IMR-90 (cell line): Measurements from ENCODE around the gene STX1B. TPM values are rescaled to one million over a fixed set of nuclear protein-coding genes. Genes with fewer than 3 reads are reported as not detected.

Experiments
- ATAC-seq: fragments of 200-7000 bp; cut with Tn5 transposase; 2 replicates; pipeline ENCODE4 v1.9.1; 2020; ENCODE audit warnings: low read depth, mild to moderate bottlenecking, moderate library complexity
- BruUV-seq: library from RNA; stranded (reverse); fragments of 400-500 nt; replicated peaks from 2 replicates; lab custom pipeline; 2021; lab: Mats Ljungman, UMichigan
- CTCF ChIA-PET: fragments of 300-600 bp; formaldehyde crosslinking; extraction: SDS; loops from one replicate; lab custom pipeline; 2021; ENCODE audit warnings: antibody characterized with exemption; lab: Yijun Ruan, JAX
- POLR2A ChIA-PET: fragments of 300-600 bp; sonication (Branson Sonifier 250); formaldehyde crosslinking; loops from one replicate; lab custom pipeline; 2022; ENCODE audit warnings: antibody characterized with exemption; ENCODE audit not compliant: unreplicated experiment; lab: Charles Lee
- DNase-seq: peaks from one replicate; pipeline ENCODE4 v3.0.0; 2013
- H2AFZ ChIP-seq: replicated peaks from 2 replicates; pipeline ENCODE3; 2013; ENCODE audit warnings: low read length, mild to moderate bottlenecking; ENCODE audit not compliant: poor library complexity
- H2AK5ac ChIP-seq: 2 replicates; pipeline ENCODE4 v1.6.1; 2013; ENCODE audit warnings: low read depth, low read length, inconsistent platforms
- H2AK9ac ChIP-seq: replicated peaks from 2 replicates; pipeline ENCODE3; 2013; ENCODE audit warnings: mild to moderate bottlenecking, low read depth, low read length, moderate library complexity; ENCODE audit not compliant: poor library complexity
- H2BK120ac ChIP-seq: 2 replicates; pipeline ENCODE4 v1.6.1; 2013; ENCODE audit warnings: low read depth, low read length, inconsistent platforms
- H2BK15ac ChIP-seq: 3 replicates; pipeline ENCODE4 v1.6.1; 2013; ENCODE audit warnings: low read depth, low read length, inconsistent platforms
- H2BK20ac ChIP-seq: 2 replicates; pipeline ENCODE4 v1.6.1; 2013; ENCODE audit warnings: low read depth, mild to moderate bottlenecking, inconsistent platforms, low read length, moderate library complexity
- H2BK5ac ChIP-seq: 2 replicates; pipeline ENCODE4 v1.6.1; 2013; ENCODE audit warnings: mild to moderate bottlenecking, low read depth, low read length, inconsistent platforms; ENCODE audit not compliant: poor library complexity, severe bottlenecking
- H3K14ac ChIP-seq: replicated peaks from 2 replicates; pipeline ENCODE4 v1.6.1; 2013; ENCODE audit warnings: low read depth, low read length, inconsistent platforms
- H3K18ac ChIP-seq: 2 replicates; pipeline ENCODE4 v1.6.1; 2013; ENCODE audit warnings: low read depth, low read length, control low read depth
- H3K23ac ChIP-seq: 2 replicates; pipeline ENCODE4 v1.6.1; 2013; ENCODE audit warnings: low read depth, low read length, inconsistent platforms
- H3K27ac ChIP-seq: 2 replicates; pipeline ENCODE4 v1.5.1; 2013; ENCODE audit warnings: mild to moderate bottlenecking, control low read depth, low read length; ENCODE audit not compliant: insufficient read depth
- H3K27me3 ChIP-seq: 2 replicates; pipeline ENCODE4 v1.6.1; 2013; ENCODE audit warnings: low read length; ENCODE audit not compliant: control insufficient read depth, insufficient read depth
- H3K36me3 ChIP-seq: 2 replicates; pipeline ENCODE4 v1.6.1; 2013; ENCODE audit warnings: low read length, mixed read lengths; ENCODE audit not compliant: control insufficient read depth, insufficient read depth
- H3K4ac ChIP-seq: 2 replicates; pipeline ENCODE4 v1.6.1; 2013; ENCODE audit warnings: low read depth, low read length, inconsistent platforms
- H3K4me1 ChIP-seq: 2 replicates; pipeline ENCODE4 v1.6.1; 2013; ENCODE audit warnings: low read length, mixed read lengths; ENCODE audit not compliant: control insufficient read depth, insufficient read depth
- H3K4me2 ChIP-seq: 2 replicates; pipeline ENCODE4 v1.6.1; 2013; ENCODE audit warnings: low read depth, mild to moderate bottlenecking, control low read depth, low read length, moderate library complexity
- H3K4me3 ChIP-seq: 2 replicates; pipeline ENCODE4 v1.5.1; 2013; ENCODE audit warnings: low read depth, mild to moderate bottlenecking, control low read depth, low read length, moderate library complexity; ENCODE audit not compliant: insufficient read depth
- H3K56ac ChIP-seq: 2 replicates; pipeline ENCODE4 v1.6.1; 2013; ENCODE audit warnings: low read length, inconsistent platforms; ENCODE audit not compliant: insufficient read depth; ENCODE audit errors: extremely low read depth
- H3K79me1 ChIP-seq, 2 experiments: 2 replicates each; pipeline ENCODE4 v1.6.1; 2013; ENCODE audit warnings: low read length in 2 of 2, inconsistent platforms in 1 of 2, low read depth in 1 of 2
- H3K9ac ChIP-seq: 2 replicates; pipeline ENCODE4 v1.6.1; 2013; ENCODE audit warnings: low read depth, low read length, control low read depth
- H3K9me1 ChIP-seq: 2 replicates; pipeline ENCODE4 v1.6.1; 2013; ENCODE audit warnings: low read length, inconsistent platforms; ENCODE audit not compliant: insufficient read depth
- H3K9me3 ChIP-seq: 2 replicates; pipeline ENCODE4 v1.6.1; 2013; ENCODE audit warnings: low read length; ENCODE audit not compliant: control insufficient read depth, insufficient read depth
- H4K20me1 ChIP-seq: 2 replicates; pipeline ENCODE4 v1.6.1; 2013; ENCODE audit warnings: low read length, inconsistent platforms; ENCODE audit not compliant: insufficient read depth
- H4K5ac ChIP-seq: 2 replicates; pipeline ENCODE4 v1.6.1; 2013; ENCODE audit warnings: mild to moderate bottlenecking, low read depth, low read length, control low read depth
- H4K8ac ChIP-seq, 2 experiments: 2 replicates each; pipeline ENCODE4 v1.6.1; 2013; ENCODE audit warnings: low read depth in 2 of 2, low read length in 2 of 2, control low read depth in 1 of 2, inconsistent platforms in 1 of 2
- H4K91ac ChIP-seq: 2 replicates; pipeline ENCODE4 v1.6.1; 2013; ENCODE audit warnings: low read depth, low read length, inconsistent platforms; ENCODE audit not compliant: insufficient read depth
- BHLHE40 ChIP-seq: fragments of 150-350 bp; IDR thresholded peaks from 2 replicates; pipeline ENCODE4 v1.6.1; 2016; ENCODE audit warnings: mild to moderate bottlenecking, low read depth, low read length
- CEBPB ChIP-seq: IDR thresholded peaks from 2 replicates; pipeline ENCODE4 v1.6.1; 2012; ENCODE audit warnings: low read depth, low read length, improper control_type of control experiment
- CHD1 ChIP-seq: IDR thresholded peaks from 2 replicates; pipeline ENCODE4 v1.6.1; 2012; ENCODE audit warnings: low read depth, low read length, improper control_type of control experiment
- CTCF ChIP-seq: conservative IDR thresholded peaks from 2 replicates; pipeline ENCODE4 v1.5.1; 2012; ENCODE audit warnings: mild to moderate bottlenecking, low read depth, low read length, improper control_type of control experiment
- ELK1 ChIP-seq: fragments of 150-350 bp; IDR thresholded peaks from 2 replicates; pipeline ENCODE4 v1.6.1; 2016; ENCODE audit warnings: low read depth, mild to moderate bottlenecking, low read length, moderate library complexity, borderline replicate concordance
- FOS ChIP-seq: fragments of 150-350 bp; IDR thresholded peaks from 2 replicates; pipeline ENCODE4 v1.6.1; 2016; ENCODE audit warnings: low read depth, low read length
- MAFK ChIP-seq: IDR thresholded peaks from 2 replicates; pipeline ENCODE4 v1.6.1; 2012; ENCODE audit warnings: low read depth, low read length, improper control_type of control experiment
- MAZ ChIP-seq: IDR thresholded peaks from 2 replicates; pipeline ENCODE4 v1.6.1; 2012; ENCODE audit warnings: low read depth, mild to moderate bottlenecking, low read length, improper control_type of control experiment, moderate library complexity, borderline replicate concordance
- MXI1 ChIP-seq: IDR thresholded peaks from 2 replicates; pipeline ENCODE4 v1.6.1; 2012; ENCODE audit warnings: low read depth, mild to moderate bottlenecking, low read length, moderate library complexity, borderline replicate concordance
- NFE2L2 ChIP-seq: fragments of 150-350 bp; IDR thresholded peaks from 2 replicates; pipeline ENCODE4 v1.6.1; 2016; ENCODE audit warnings: low read depth, mild to moderate bottlenecking, low read length
- POLR2A ChIP-seq: IDR thresholded peaks from 2 replicates; pipeline ENCODE4 v1.6.1; 2012; ENCODE audit warnings: mild to moderate bottlenecking, low read depth, low read length
- RAD21 ChIP-seq: IDR thresholded peaks from 2 replicates; pipeline ENCODE4 v1.6.1; 2012; ENCODE audit warnings: low read length, improper control_type of control experiment
- RCOR1 ChIP-seq: IDR thresholded peaks from 2 replicates; pipeline ENCODE4 v1.6.1; 2012; ENCODE audit warnings: mild to moderate bottlenecking, low read length, improper control_type of control experiment; ENCODE audit not compliant: insufficient replicate concordance
- RFX5 ChIP-seq: IDR thresholded peaks from 2 replicates; pipeline ENCODE4 v1.8.0; 2012; ENCODE audit warnings: low read depth, mild to moderate bottlenecking, low read length, moderate library complexity
- SMC3 ChIP-seq: fragments of 150-350 bp; IDR thresholded peaks from 2 replicates; pipeline ENCODE4 v1.6.1; 2016; ENCODE audit warnings: low read depth, mild to moderate bottlenecking, antibody characterized with exemption, low read length, moderate library complexity
- USF2 ChIP-seq: fragments of 150-350 bp; IDR thresholded peaks from 2 replicates; pipeline ENCODE4 v1.6.1; 2017; ENCODE audit warnings: mild to moderate bottlenecking, antibody characterized with exemption, low read length, low read depth
- WGBS, 2 experiments: methylation state at CpG; one replicate each; pipeline versions ENCODE4 v1.1.5 to v1.1.7; 2013; ENCODE audit warnings: missing lambda C conversion rate in 2 of 2; ENCODE audit not compliant: insufficient read length in 1 of 2; ENCODE audit errors: extremely low coverage in 2 of 2; 5-methylcytosine and 5-hydroxymethylcytosine counted together
- dilution Hi-C: fragments of 300-500 bp; cut with HindIII; formaldehyde crosslinking; loops from one replicate; pipeline ENCODE4 v1.14.3; 2018; ENCODE audit warnings: low sequenced_read_pairs; ENCODE audit not compliant: unreplicated experiment
- in situ Hi-C: fragments of 300-500 bp; cut with MboI; formaldehyde crosslinking; loops from 3 replicates; pipeline ENCODE4 v1.14.3; 2019; ENCODE audit warnings: low sequenced_read_pairs, inconsistent platforms, mixed read lengths
- intact Hi-C: fragments of 100-400 bp; cut with micrococcal nuclease; formaldehyde crosslinking; loops from 2 replicates; pipeline ENCODE4 v1.10.0; 2022
- polyA plus RNA-seq, 3 experiments: library from polyadenylated mRNA; depleted of rRNA; stranded (reverse); fragments of >200 nt; gene quantifications; 2 replicates each; pipeline ENCODE4 v1.2.3, GENCODE V29; 2012; ENCODE audit warnings: low replicate concordance in 1 of 3
- total RNA-seq: library from RNA; depleted of rRNA; stranded (reverse); fragments of >200 nt; gene quantifications from 2 replicates; pipeline ENCODE4 v1.2.3, GENCODE V29; 2012

The STX1B gene
- total and polyA plus RNA-seq, 2 of the 4 experiments (the other 2 are of a cell fraction) = 3.9 to 14.9 TPM

GRCh38 chr16:31020536-31020935, 10.1 kb upstream of the STX1B start:
- H2BK120ac ChIP-seq = no peak overlapping the region
- H4K20me1 ChIP-seq = no peaks in the 10 kb centered on the region
- in situ Hi-C loops = no loop called here
- H4K8ac ChIP-seq = no peak overlapping the region
- no peak for ATAC-seq
- DNase-seq = no peak
- no peak overlapping the region for H3K9ac ChIP-seq
- H3K4me1 ChIP-seq = no peaks in the 10 kb centered on the region
- H2BK15ac ChIP-seq = no peak overlapping the region
- H4K91ac ChIP-seq = no peak overlapping the region
- no peak overlapping the region for H3K27ac ChIP-seq
- no peak overlapping the region for H2BK20ac ChIP-seq
- H2BK5ac ChIP-seq = no peak overlapping the region
- no peaks in the 10 kb centered on the region for H3K79me1 ChIP-seq
- H3K4ac ChIP-seq = no peak overlapping the region
- no peak overlapping the region for H3K56ac ChIP-seq
- no peak overlapping the region for H4K5ac ChIP-seq
- no peak overlapping the region for H3K23ac ChIP-seq
- no peaks in the 10 kb centered on the region for H3K9me3 ChIP-seq
- TF ChIP-seq ELK1 = no peak
- no peak for TF ChIP-seq RFX5
- TF ChIP-seq CTCF = no peak
- no peak for TF ChIP-seq SMC3
- TF ChIP-seq NFE2L2 = no peak
- TF ChIP-seq POLR2A = no peak
- TF ChIP-seq CHD1 = no peak
- TF ChIP-seq FOS = no peak
- no peak for TF ChIP-seq BHLHE40
- no peak for TF ChIP-seq RAD21
- TF ChIP-seq MAZ = no peak
- TF ChIP-seq MXI1 = no peak
- no peak for TF ChIP-seq MAFK
- TF ChIP-seq USF2 = no peak
- no peak for TF ChIP-seq RCOR1
- TF ChIP-seq CEBPB = no peak
- dilution Hi-C loops = no loop called here
- ChIA-PET POLR2A (no interaction called here), CTCF (no interaction called here)
- H3K27me3 ChIP-seq = no peaks in the 10 kb centered on the region
- no peak overlapping the region for H3K4me2 ChIP-seq
- H3K18ac ChIP-seq = no peak overlapping the region
- no peaks in the 10 kb centered on the region for H3K9me1 ChIP-seq
- no peak overlapping the region for H2AK9ac ChIP-seq
- intact Hi-C loops = no loop called here
- no peak overlapping the region for H3K14ac ChIP-seq
- H3K4me3 ChIP-seq = no peak overlapping the region
- WGBS, 2 experiments = no CpG with 5 or more reads among the region's 3 CpGs
- H3K36me3 ChIP-seq = no peaks in the 10 kb centered on the region
- no peak overlapping the region for H2AFZ ChIP-seq
- no TSS peak for BruUV-seq
- no peak overlapping the region for H2AK5ac ChIP-seq
